ENCODE results near the gene XYLT1. TPM values are rescaled to one million over a fixed set of nuclear protein-coding genes. Genes with fewer than 3 reads are reported as not detected.

Gene XYLT1
- total RNA-seq, 1 experiment from 2014 or later = 14.5 TPM

DNA sequence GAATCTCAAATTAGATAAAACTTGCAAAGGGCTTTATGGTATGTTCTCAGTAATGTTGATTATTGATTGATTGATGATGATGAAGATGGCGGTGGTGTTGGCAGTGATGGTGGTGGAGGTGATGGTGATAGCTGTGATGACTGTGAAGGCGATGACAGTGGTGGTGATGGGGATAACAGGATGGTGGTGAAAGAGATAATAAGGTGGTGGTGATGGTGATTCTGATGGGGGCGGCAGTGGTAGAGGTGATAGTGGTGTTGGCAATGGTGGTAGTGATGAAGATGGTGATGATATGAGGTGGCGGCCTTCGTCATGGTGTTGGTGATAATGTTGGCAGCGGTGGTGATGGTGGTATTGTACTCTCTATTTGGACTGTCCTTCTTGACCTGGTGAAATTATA lies 238.3 kb downstream of the XYLT1 start:
- Histone ChIP-seq H2BK20ac (ENCODE audit: low read depth, low read length, poor library complexity, severe bottlenecking) (no peak overlapping the region), H3K23me2 (ENCODE audit: insufficient read length, low read depth, low read length, poor library complexity, severe bottlenecking) (no peaks in the 10 kb centered on the region), H2BK12ac (ENCODE audit: insufficient read length, low read depth, low read length) (no peak overlapping the region), H3K79me2 (ENCODE audit: insufficient read depth, low read length) (no peaks in the 10 kb centered on the region; the same call in 1 of the 2 replicates), H4K5ac (ENCODE audit: insufficient read length, low read depth, low read length) (no peak overlapping the region), H2BK5ac (ENCODE audit: insufficient read length, low read length) (no peak overlapping the region), H3K9me3 (ENCODE audit: control insufficient read depth, low read depth, low read length) (no peaks in the 10 kb centered on the region), H3K9ac (ENCODE audit: extremely low read depth, insufficient read length, low read length) (no peak overlapping the region), H2AFZ (ENCODE audit: low read length) (no peak overlapping the region), H3K27ac (ENCODE audit: insufficient read length, low read depth, low read length) (no peak overlapping the region), H2AK5ac (ENCODE audit: insufficient read length, low read length) (no peak overlapping the region), H3K4me2 (ENCODE audit: insufficient read depth, insufficient read length, low read length) (no peak overlapping the region), H3K4ac (ENCODE audit: low read depth, low read length) (no peak overlapping the region), H3K27me3 (ENCODE audit: insufficient read depth, low read length) (no peaks in the 10 kb centered on the region), H3K14ac (ENCODE audit: insufficient read depth, low read length) (no peak overlapping the region; the same call in 1 of the 2 replicates), H3K79me1 (ENCODE audit: insufficient read depth, low read depth, low read length, poor library complexity, severe bottlenecking) (no peaks in the 10 kb centered on the region), H3K18ac (ENCODE audit: insufficient read length, low read depth, low read length) (no peak overlapping the region), H4K20me1 (ENCODE audit: control insufficient read depth, insufficient read depth, insufficient read length) (no peaks in the 10 kb centered on the region), H3T11ph (ENCODE audit: low read length) (no peak overlapping the region), H2BK15ac (ENCODE audit: low read depth, low read length) (no peak overlapping the region), H4K91ac (ENCODE audit: insufficient read length, low read depth, low read length) (no peak overlapping the region), H3K4me1 (ENCODE audit: insufficient read depth, low read length) (no peaks in the 10 kb centered on the region), H2BK120ac (ENCODE audit: low read depth, low read length, poor library complexity, severe bottlenecking) (no peak overlapping the region), H3K56ac (ENCODE audit: insufficient read length, low read depth, low read length) (no peak overlapping the region), H3K23ac (ENCODE audit: insufficient read length, low read depth, low read length) (no peak overlapping the region), H4K8ac (replicated peaks; ENCODE audit: insufficient read length, low read depth, low read length) (no peak overlapping the region)
- TF ChIP-seq, protein P1, sequence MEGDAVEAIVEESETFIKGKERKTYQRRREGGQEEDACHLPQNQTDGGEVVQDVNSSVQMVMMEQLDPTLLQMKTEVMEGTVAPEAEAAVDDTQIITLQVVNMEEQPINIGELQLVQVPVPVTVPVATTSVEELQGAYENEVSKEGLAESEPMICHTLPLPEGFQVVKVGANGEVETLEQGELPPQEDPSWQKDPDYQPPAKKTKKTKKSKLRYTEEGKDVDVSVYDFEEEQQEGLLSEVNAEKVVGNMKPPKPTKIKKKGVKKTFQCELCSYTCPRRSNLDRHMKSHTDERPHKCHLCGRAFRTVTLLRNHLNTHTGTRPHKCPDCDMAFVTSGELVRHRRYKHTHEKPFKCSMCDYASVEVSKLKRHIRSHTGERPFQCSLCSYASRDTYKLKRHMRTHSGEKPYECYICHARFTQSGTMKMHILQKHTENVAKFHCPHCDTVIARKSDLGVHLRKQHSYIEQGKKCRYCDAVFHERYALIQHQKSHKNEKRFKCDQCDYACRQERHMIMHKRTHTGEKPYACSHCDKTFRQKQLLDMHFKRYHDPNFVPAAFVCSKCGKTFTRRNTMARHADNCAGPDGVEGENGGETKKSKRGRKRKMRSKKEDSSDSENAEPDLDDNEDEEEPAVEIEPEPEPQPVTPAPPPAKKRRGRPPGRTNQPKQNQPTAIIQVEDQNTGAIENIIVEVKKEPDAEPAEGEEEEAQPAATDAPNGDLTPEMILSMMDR (conservative IDR thresholded peaks at IDR 0.05) = no peak
- H3K4me3 Mint-ChIP-seq = no peak overlapping the region
- DNase-seq = no peak
- WGBS (ENCODE audit: extremely low coverage, insufficient read length, low lambda C conversion rate) = 100% methylated on average over 1 of the region's 6 CpGs
- no peaks in the 10 kb centered on the region; a peak in 1 of 5 replicates for H3K9me3 Mint-ChIP-seq
- H3K4me1 Mint-ChIP-seq = peaks cover 4 to 6% of the 10 kb centered on the region in 2 experiments
- H3K36me3 Mint-ChIP-seq (ENCODE audit: insufficient read depth in 1 of 3, low read depth in 3 of 3) = peaks cover 0 to 2% (median 0%) of the 10 kb centered on the region in 3 experiments; a peak in 2 of 7 replicates
- no peak overlapping the region for H3K27ac Mint-ChIP-seq
- H3K27me3 Mint-ChIP-seq (ENCODE audit: low read depth) = no peaks in the 10 kb centered on the region

All from H9 (cell line).